ENCODE measurements around the gene SPRED3.
"Not testable (repeated sequence)": the region's sequence is repeated elsewhere in the genome, so short reads cannot be mapped to it uniquely, and the experiment has no call there.

Gene SPRED3

GRCh38 chr19:38388349-38389100 is at the start of gene SPRED3:
Gene SPRED3, plus strand, starts transcription at chr19:38388697. Its CDS starts 1,606 bp downstream, at chr19:38390303.
- H3K4me3 ChIP-seq, result peak within 1 kb of the TSS; percentile 26 to 54 (median 42)
- H3K27ac ChIP-seq, result peak within 1 kb of the TSS in 17 of 21 experiments; percentile 26 to 78 (median 54)

- not testable (repeated sequence) for H3K4me3 ChIP-seq, H3K27ac ChIP-seq
These were observed 49.5 kb upstream of the SPRED3 start for GRCh38 chr19:38339011-38339410.

GRCh38 chr19:38340927-38341326 is 47.6 kb upstream of the SPRED3 start:
- no peak overlapping the region for H3K4me3 ChIP-seq
- no peak overlapping the region for H3K27ac ChIP-seq

GRCh38 chr19:38346837-38347236 is 41.7 kb upstream of the SPRED3 start:
- Histone ChIP-seq H3K27ac (no peak overlapping the region), H3K4me3 (no peak overlapping the region)

- H3K27ac ChIP-seq, result no peak overlapping the region
- no peak overlapping the region for H3K4me3 ChIP-seq
These were observed 37.6 kb upstream of the SPRED3 start for GRCh38 chr19:38350883-38351282.

- Histone ChIP-seq H3K4me3 (no peak overlapping the region), H3K27ac (no peak overlapping the region)
These were observed 36.6 kb upstream of the SPRED3 start for GRCh38 chr19:38351865-38352395.

- Histone ChIP-seq H3K27ac (no peak overlapping the region), H3K4me3 (no peak overlapping the region)
These were observed 35.9 kb upstream of the SPRED3 start for GRCh38 chr19:38352611-38353010.

- no peak overlapping the region for H3K4me3 ChIP-seq
- H3K27ac ChIP-seq, result no peak overlapping the region
These were observed 32.5 kb upstream of the SPRED3 start for GRCh38 chr19:38355728-38356725.

- no peak overlapping the region for H3K27ac ChIP-seq
- H3K4me3 ChIP-seq, result no peak overlapping the region
These were observed 30.4 kb upstream of the SPRED3 start for GRCh38 chr19:38358071-38358470.

- no peak overlapping the region for H3K4me3 ChIP-seq
- no peak overlapping the region for H3K27ac ChIP-seq
These were observed 29.1 kb upstream of the SPRED3 start for GRCh38 chr19:38359242-38360021.

- H3K27ac ChIP-seq, result no peak overlapping the region
- H3K4me3 ChIP-seq, result no peak overlapping the region
These were observed 28.1 kb upstream of the SPRED3 start for GRCh38 chr19:38360351-38360750.

- peak overlapping the region in 2 of 21 experiments; percentile 2 to 10 for H3K27ac ChIP-seq
These were observed 27.5 kb upstream of the SPRED3 start for GRCh38 chr19:38360839-38361631.

GRCh38 chr19:38361633-38362075 is 26.8 kb upstream of the SPRED3 start:
- Histone ChIP-seq H3K27ac (peak overlapping the region in 5 of 21 experiments; percentile 8 to 64 (median 42)), H3K4me3 (peak overlapping the region; percentile 44 to 69 (median 49))

More at GRCh38 chr19:38360839-38361631, 27.5 kb upstream of the SPRED3 start:
- H3K4me3 ChIP-seq, result peak overlapping the region; percentile 44 to 69 (median 49)

GRCh38 chr19:38362076-38362945 is 26.2 kb upstream of the SPRED3 start:
- H3K27ac ChIP-seq, result peak overlapping the region in 12 of 21 experiments; percentile 2 to 69 (median 42)
- H3K4me3 ChIP-seq, result peak overlapping the region; percentile 44 to 69 (median 49)

- H3K4me3 ChIP-seq, result peak overlapping the region in 5 of 7 experiments; percentile 48 to 69 (median 49)
- H3K27ac ChIP-seq, result not testable (repeated sequence)
These were observed 25.4 kb upstream of the SPRED3 start for GRCh38 chr19:38362946-38363688.

- Histone ChIP-seq H3K4me3 (no peak overlapping the region), H3K27ac (no peak overlapping the region)
These were observed 21.5 kb upstream of the SPRED3 start for GRCh38 chr19:38367041-38367440.

GRCh38 chr19:38369584-38369983 is 18.9 kb upstream of the SPRED3 start:
- H3K27ac ChIP-seq, result no peak overlapping the region
- H3K4me3 ChIP-seq, result no peak overlapping the region

Measured in skin epidermis (tissue), 12 donors.